Hippocampal formation (tissue), 2 donors: ENCODE results near the gene OR2T6.
"Not testable (repeated sequence)": the region's sequence is repeated elsewhere in the genome, so short reads cannot be mapped to it uniquely, and the experiment has no call there.

Experiments used
- DNase-seq, 2 donors: peaks; one replicate each; lab custom pipeline; 2025; lab: John Stamatoyannopoulos, UW

The OR2T6 gene

GRCh38 chr1:248433811-248434415 is 58.4 kb downstream of the OR2T6 start:
- DNase-seq, result not testable (repeated sequence)

GRCh38 chr1:248434913-248435312 is 59.4 kb downstream of the OR2T6 start:
- DNase-seq, result not testable (repeated sequence)

GRCh38 chr1:248436303-248436702 is 60.8 kb downstream of the OR2T6 start:
- DNase-seq, result not testable (repeated sequence)

- not testable (repeated sequence) for DNase-seq
These were observed 63.1 kb downstream of the OR2T6 start for GRCh38 chr1:248438668-248439067.

GRCh38 chr1:248439283-248439682 is 63.7 kb downstream of the OR2T6 start:
- DNase-seq, result not testable (repeated sequence)
